Osteocyte (in vitro differentiated cells): Measurements from ENCODE around the gene NALCN. TPM values are rescaled to one million over a fixed set of nuclear protein-coding genes. Genes with fewer than 3 reads are reported as not detected.

Source experiments
- DNase-seq: peaks from one replicate; pipeline ENCODE4 v3.0.0; 2021; ENCODE audit warnings: mixed read lengths; ENCODE audit not compliant: unreplicated experiment; ENCODE audit errors: extremely low spot score
- H3K27ac Mint-ChIP-seq: one replicate; pipeline ENCODE4 v1.8.0; 2021; ENCODE audit warnings: mild to moderate bottlenecking, mixed read lengths; ENCODE audit not compliant: unreplicated experiment
- H3K27me3 Mint-ChIP-seq: one replicate; pipeline ENCODE4 v1.8.0; 2021; ENCODE audit warnings: mixed read lengths; ENCODE audit not compliant: unreplicated experiment
- H3K36me3 Mint-ChIP-seq: one replicate; pipeline ENCODE4 v1.8.0; 2021; ENCODE audit warnings: mixed read lengths; ENCODE audit not compliant: unreplicated experiment
- H3K4me1 Mint-ChIP-seq: one replicate; pipeline ENCODE4 v1.8.0; 2021; ENCODE audit warnings: mixed read lengths; ENCODE audit not compliant: unreplicated experiment
- H3K4me3 Mint-ChIP-seq: one replicate; pipeline ENCODE4 v1.8.0; 2021; ENCODE audit warnings: mild to moderate bottlenecking, moderate library complexity, mixed read lengths; ENCODE audit not compliant: unreplicated experiment
- H3K9me3 Mint-ChIP-seq: one replicate; pipeline ENCODE4 v1.8.0; 2021; ENCODE audit warnings: mixed read lengths; ENCODE audit not compliant: unreplicated experiment
- CTCF ChIP-seq: fragments of 200-600 bp; sonication (generic); IDR thresholded peaks from 2 replicates; pipeline ENCODE4 v1.5.0; 2021; ENCODE audit warnings: antibody characterized with exemption, mild to moderate bottlenecking, moderate library complexity
- total RNA-seq: library from RNA; stranded (reverse); gene quantifications from 2 replicates; pipeline ENCODE4 v1.2.1, GENCODE V29; 2021

The NALCN gene
- total RNA-seq, 1 donor from 2014 or later, result 58.8 TPM

GRCh38 chr13:101144808-101145419, 271.4 kb downstream of the NALCN start:
- no peak for DNase-seq
- H3K4me3 Mint-ChIP-seq, result no peak overlapping the region
- peak; percentile 72 for TF ChIP-seq CTCF
- H3K4me1 Mint-ChIP-seq, result peaks cover 45% of the 10 kb centered on the region
- H3K36me3 Mint-ChIP-seq, result peaks cover 11% of the 10 kb centered on the region
- H3K9me3 Mint-ChIP-seq, result no peaks in the 10 kb centered on the region
- H3K27me3 Mint-ChIP-seq, result no peaks in the 10 kb centered on the region
- no peak overlapping the region for H3K27ac Mint-ChIP-seq

DNA sequence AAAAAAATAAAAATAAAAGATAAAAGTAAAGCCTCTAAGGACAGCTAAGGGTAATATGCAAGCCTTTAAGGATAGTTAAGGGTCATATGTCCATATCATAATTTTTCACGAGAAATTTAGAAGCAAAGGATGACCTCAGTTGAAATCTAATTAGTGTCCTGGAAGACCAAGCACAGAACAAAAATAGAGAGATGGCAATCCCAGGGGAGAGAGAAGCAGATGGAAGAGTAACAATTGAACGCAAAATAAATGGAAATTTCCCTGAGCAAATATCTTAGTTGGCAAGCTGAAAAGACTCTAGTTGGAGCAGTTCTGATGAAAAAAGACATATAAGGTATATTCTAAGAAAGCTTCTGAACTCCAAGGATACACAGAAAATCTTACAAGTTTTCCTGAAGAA, 275.4 kb downstream of the NALCN start:
- peaks cover 20% of the 10 kb centered on the region for H3K4me1 Mint-ChIP-seq
- H3K4me3 Mint-ChIP-seq, result no peak overlapping the region
- H3K9me3 Mint-ChIP-seq, result peaks cover 4% of the 10 kb centered on the region
- TF ChIP-seq CTCF, result no peak
- H3K27me3 Mint-ChIP-seq, result no peaks in the 10 kb centered on the region
- H3K36me3 Mint-ChIP-seq, result peaks cover 32% of the 10 kb centered on the region
- H3K27ac Mint-ChIP-seq, result no peak overlapping the region
- DNase-seq, result no peak

DNA sequence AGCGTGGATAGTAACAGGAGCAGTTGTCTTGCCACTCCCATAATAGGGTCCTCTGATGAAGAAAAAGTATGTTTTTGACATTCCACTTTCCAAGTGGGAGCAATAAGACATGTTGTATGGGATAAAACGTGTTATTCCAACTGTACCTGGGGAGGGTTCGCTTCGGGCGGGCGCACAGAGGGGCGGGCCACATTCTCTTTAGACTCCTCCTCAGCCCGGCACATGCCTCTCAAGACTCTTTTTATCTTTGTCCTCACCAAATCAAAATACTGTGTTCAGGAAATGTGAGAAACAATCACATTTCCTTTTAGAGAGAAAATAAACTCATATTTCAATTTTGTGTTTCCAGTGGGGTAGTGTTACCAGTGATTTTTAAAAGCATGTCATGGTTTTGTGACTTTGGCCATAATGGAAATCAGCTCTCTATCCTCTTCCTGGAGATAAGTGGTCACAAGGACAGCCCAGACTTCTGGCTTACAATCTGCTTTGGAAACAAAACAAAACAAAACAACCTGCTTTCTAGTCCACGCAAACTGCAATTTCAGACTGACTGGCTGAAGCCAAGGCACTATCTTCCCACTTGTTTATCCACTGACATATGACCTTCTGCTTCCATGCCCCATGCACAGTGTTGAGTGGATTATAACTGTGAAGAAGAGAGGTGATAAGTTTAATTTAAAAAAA, 276.1 kb downstream of the NALCN start:
- H3K27me3 Mint-ChIP-seq, result no peaks in the 10 kb centered on the region
- H3K4me3 Mint-ChIP-seq, result no peak overlapping the region
- H3K9me3 Mint-ChIP-seq, result peaks cover 4% of the 10 kb centered on the region

GRCh38 chr13:101139081-101139480, 277.2 kb downstream of the NALCN start:
- peaks cover 9% of the 10 kb centered on the region for H3K4me1 Mint-ChIP-seq
- TF ChIP-seq CTCF, result no peak
- H3K4me3 Mint-ChIP-seq, result no peak overlapping the region
- no peak for DNase-seq
- H3K36me3 Mint-ChIP-seq, result peaks cover 33% of the 10 kb centered on the region
- H3K9me3 Mint-ChIP-seq, result peaks cover 4% of the 10 kb centered on the region
- no peak overlapping the region for H3K27ac Mint-ChIP-seq
- no peaks in the 10 kb centered on the region for H3K27me3 Mint-ChIP-seq

More for the DNA sequence above, 276.1 kb downstream of the NALCN start:
- Mint-ChIP-seq H3K36me3 (peaks cover 33% of the 10 kb centered on the region), H3K4me1 (peaks cover 15% of the 10 kb centered on the region), H3K27ac (no peak overlapping the region)
- no peak for DNase-seq
- TF ChIP-seq CTCF, result no peak

- Mint-ChIP-seq H3K9me3 (no peaks in the 10 kb centered on the region), H3K27me3 (no peaks in the 10 kb centered on the region), H3K27ac (no peak overlapping the region), H3K4me3 (no peak overlapping the region), H3K4me1 (peaks cover 2% of the 10 kb centered on the region), H3K36me3 (peaks cover 3% of the 10 kb centered on the region)
- TF ChIP-seq CTCF, result peak; percentile 87
- DNase-seq, result no peak
Measured at GRCh38 chr13:101127741-101128353, 288.5 kb downstream of the NALCN start.
